CD14-positive monocyte (primary cell): ENCODE results near the gene UBL4B. TPM values are rescaled to one million over a fixed set of nuclear protein-coding genes. Genes with fewer than 3 reads are reported as not detected.
A peak's percentile ranks its signal among the peaks of the same experiment; 100 is the strongest.

ENCODE experiments used
- DNase-seq, 3 donors: peaks; one replicate each; pipeline ENCODE4 v3.0.0-alpha.2; 2011 to 2022
- H2AFZ ChIP-seq: 2 replicates; pipeline ENCODE4 v1.6.0; 2012; ENCODE audit warnings: mild to moderate bottlenecking, low read depth, low read length, inconsistent platforms; ENCODE audit not compliant: insufficient read depth, poor library complexity, severe bottlenecking
- H3K27ac ChIP-seq, 2 donors: 1 replicate in 1 of 2; 2 replicates in 1 of 2; pipeline ENCODE4 v1.5.1; 2012 to 2013; ENCODE audit warnings: low read length in 2 of 2, control low read depth in 1 of 2, inconsistent platforms in 1 of 2, low read depth in 1 of 2, mild to moderate bottlenecking in 1 of 2
- H3K27me3 ChIP-seq, 2 donors: one replicate each; pipeline versions ENCODE4 v1.6.0 to v1.6.1; 2011 to 2013; ENCODE audit warnings: low read length in 2 of 2; ENCODE audit not compliant: control insufficient read depth in 2 of 2, insufficient read depth in 2 of 2
- H3K36me3 ChIP-seq, 2 donors: replicated peaks in 1 of 2; 1 replicate in 1 of 2; 2 replicates in 1 of 2; pipeline versions ENCODE4 v1.5.1 to v1.6.1; 2012 to 2013; ENCODE audit warnings: low read length in 2 of 2, control low read depth in 1 of 2, inconsistent platforms in 1 of 2, mild to moderate bottlenecking in 1 of 2; ENCODE audit not compliant: insufficient read depth in 2 of 2, control insufficient read depth in 1 of 2
- H3K4me1 ChIP-seq, 2 donors: 1 replicate in 1 of 2; 2 replicates in 1 of 2; pipeline versions ENCODE4 v1.5.1 to v1.6.1; 2012 to 2013; ENCODE audit warnings: low read length in 2 of 2, control low read depth in 1 of 2, inconsistent platforms in 1 of 2, mild to moderate bottlenecking in 1 of 2, moderate library complexity in 1 of 2; ENCODE audit not compliant: insufficient read depth in 2 of 2, control insufficient read depth in 1 of 2
- H3K4me2 ChIP-seq: replicated peaks from 2 replicates; pipeline ENCODE3; 2012; ENCODE audit warnings: low read length, moderate library complexity, mild to moderate bottlenecking; ENCODE audit not compliant: poor library complexity, severe bottlenecking; ENCODE audit errors: extremely low read depth
- H3K4me3 ChIP-seq, 3 experiments: fragments of 200-600 bp in 1 of 3; sonication (generic) in 1 of 3; replicated peaks in 1 of 3; 1 replicate in 2 of 3; 2 replicates in 1 of 3; pipeline ENCODE4 v1.5.1; 2011 to 2013; ENCODE audit warnings: low read length in 3 of 3, mild to moderate bottlenecking in 3 of 3, control low read depth in 2 of 3, low read depth in 2 of 3, inconsistent platforms in 1 of 3, moderate library complexity in 1 of 3
- H3K79me2 ChIP-seq: 2 replicates; pipeline ENCODE4 v1.6.0; 2012; ENCODE audit warnings: mild to moderate bottlenecking, control low read depth, inconsistent platforms, low read length, moderate library complexity; ENCODE audit not compliant: insufficient read depth
- H3K9ac ChIP-seq: 2 replicates; pipeline ENCODE4 v1.6.0; 2017; ENCODE audit warnings: low read length, mild to moderate bottlenecking; ENCODE audit not compliant: insufficient read depth, poor library complexity, severe bottlenecking
- H3K9me3 ChIP-seq, 2 donors: replicated peaks in 1 of 2; 1 replicate in 1 of 2; 2 replicates in 1 of 2; pipeline versions ENCODE4 v1.5.1 to v1.6.1; 2012 to 2013; ENCODE audit warnings: low read length in 2 of 2, control low read depth in 1 of 2; ENCODE audit not compliant: control insufficient read depth in 1 of 2, insufficient read depth in 1 of 2
- H4K20me1 ChIP-seq: 2 replicates; pipeline ENCODE4 v1.6.0; 2012; ENCODE audit warnings: mild to moderate bottlenecking, low read length, control low read depth, moderate library complexity; ENCODE audit not compliant: insufficient read depth
- H3K27ac Mint-ChIP-seq, 7 donors: one replicate each; pipeline ENCODE4 v1.8.0; 2020; ENCODE audit warnings: mild to moderate bottlenecking in 7 of 7, mixed read lengths in 7 of 7, moderate library complexity in 6 of 7, inconsistent platforms in 2 of 7
- H3K27me3 Mint-ChIP-seq, 3 donors: one replicate each; pipeline ENCODE4 v1.8.0; 2021 to 2022; ENCODE audit warnings: low read depth in 3 of 3, mild to moderate bottlenecking in 3 of 3, mixed read lengths in 3 of 3, moderate library complexity in 3 of 3, inconsistent platforms in 1 of 3
- H3K36me3 Mint-ChIP-seq, 2 donors: one replicate each; pipeline ENCODE4 v1.8.0; 2020; ENCODE audit warnings: mixed read lengths in 2 of 2, inconsistent platforms in 1 of 2, mild to moderate bottlenecking in 1 of 2
- H3K4me1 Mint-ChIP-seq: one replicate; pipeline ENCODE4 v1.8.0; 2020; ENCODE audit warnings: mild to moderate bottlenecking, mixed read lengths
- H3K4me3 Mint-ChIP-seq, 2 donors: one replicate each; pipeline ENCODE4 v1.8.0; 2020; ENCODE audit warnings: mild to moderate bottlenecking in 2 of 2, mixed read lengths in 2 of 2, moderate library complexity in 1 of 2
- H3K9me3 Mint-ChIP-seq, 7 donors: one replicate each; pipeline ENCODE4 v1.8.0; 2020 to 2022; ENCODE audit warnings: mixed read lengths in 7 of 7, mild to moderate bottlenecking in 6 of 7, moderate library complexity in 6 of 7, inconsistent platforms in 2 of 7
- CTCF ChIP-seq: fragments of 200-600 bp; IDR thresholded peaks from one replicate; pipeline ENCODE4 v1.8.0; 2022; ENCODE audit warnings: antibody characterized with exemption, mild to moderate bottlenecking
- WGBS: methylation state at CpG from one replicate; pipeline ENCODE4 v1.1.5; 2013; ENCODE audit warnings: missing lambda C conversion rate; ENCODE audit not compliant: insufficient coverage; 5-methylcytosine and 5-hydroxymethylcytosine counted together
- intact Hi-C, 2 donors: fragments of 100-400 bp; cut with micrococcal nuclease; formaldehyde crosslinking; loops; one replicate each; pipeline versions ENCODE4 v1.15.0 to v1.15.1; 2023
- polyA plus RNA-seq, 3 donors: library from polyadenylated mRNA; depleted of rRNA in 1 of 3; unstranded in 2 of 3; stranded (reverse) in 1 of 3; fragments of 300-500 nt in 2 of 3; fragments of >200 nt in 1 of 3; fragmentation: Illumina TruSeq in 2 of 3; gene quantifications; 1 replicate in 2 of 3; 2 replicates in 1 of 3; pipeline ENCODE4 v1.2.3, GENCODE V29; 2012 to 2021

Gene UBL4B
- polyA plus RNA-seq, 3 donors = not detected

- DNase-seq = peak in 2 of 3 donors; percentile 33 to 34
- Mint-ChIP-seq H3K27me3 (peaks cover 58 to 69% (median 59%) of the 10 kb centered on the region in 3 donors), H3K9me3 (peaks cover 0 to 16% (median 3%) of the 10 kb centered on the region in 7 donors), H3K36me3 (peaks cover 4 to 14% of the 10 kb centered on the region in 2 donors), H3K4me1 (peaks cover 25% of the 10 kb centered on the region), H3K27ac (peak overlapping the region in 2 of 7 donors; percentile 9 to 32), H3K4me3 (peak overlapping the region; percentile 89 to 98)
- Histone ChIP-seq H4K20me1 (no peaks in the 10 kb centered on the region), H3K27ac (no peak overlapping the region), H3K4me1 (peaks cover 15 to 24% of the 10 kb centered on the region in 2 donors), H3K27me3 (peaks cover 36 to 58% of the 10 kb centered on the region in 2 donors), H3K9me3 (peaks cover 0 to 6% of the 10 kb centered on the region in 2 donors), H3K4me2 (peak overlapping the region; percentile 93), H3K4me3 (peak overlapping the region; percentile 47 to 81 (median 54)), H3K79me2 (no peaks in the 10 kb centered on the region), H3K9ac (peak overlapping the region; percentile 63), H3K36me3 (no peaks in the 10 kb centered on the region), H2AFZ (peak overlapping the region; percentile 84)
- no peak for TF ChIP-seq CTCF
- intact Hi-C loops = no loop called here
- WGBS = 10% methylated on average over 5 of the region's 15 CpGs
Measured at GRCh38 chr1:110083061-110083865, 29.0 kb upstream of the UBL4B start.

GRCh38 chr1:110083866-110084226 lies 28.4 kb upstream of the UBL4B start:
- H3K9me3 Mint-ChIP-seq = peaks cover 0 to 16% (median 3%) of the 10 kb centered on the region in 7 donors
- intact Hi-C loops = no loop called here
- Histone ChIP-seq H3K9ac (peak overlapping the region; percentile 63), H4K20me1 (no peaks in the 10 kb centered on the region), H3K9me3 (peaks cover 0 to 6% of the 10 kb centered on the region in 2 donors), H3K27me3 (peaks cover 36 to 58% of the 10 kb centered on the region in 2 donors), H2AFZ (peak overlapping the region; percentile 84), H3K79me2 (no peaks in the 10 kb centered on the region), H3K4me3 (peak overlapping the region; percentile 47 to 81 (median 54)), H3K4me1 (peaks cover 15 to 24% of the 10 kb centered on the region in 2 donors), H3K27ac (no peak overlapping the region), H3K4me2 (peak overlapping the region; percentile 93), H3K36me3 (no peaks in the 10 kb centered on the region)
- H3K27ac Mint-ChIP-seq = peak overlapping the region in 1 of 7 donors; percentile 32
- H3K4me1 Mint-ChIP-seq = peaks cover 25% of the 10 kb centered on the region
- WGBS = 0% methylated on average over 30 of the region's 37 CpGs
- peaks cover 58 to 69% (median 58%) of the 10 kb centered on the region in 3 donors for H3K27me3 Mint-ChIP-seq
- peaks cover 4 to 14% of the 10 kb centered on the region in 2 donors for H3K36me3 Mint-ChIP-seq
- H3K4me3 Mint-ChIP-seq = peak overlapping the region; percentile 89 to 98
- no peak for DNase-seq
- TF ChIP-seq CTCF = no peak
